Panc1 (cell line): ENCODE results near the gene ARL8A. TPM values are rescaled to one million over a fixed set of nuclear protein-coding genes. Genes with fewer than 3 reads are reported as not detected.
"Not testable (repeated sequence)": the region's sequence is repeated elsewhere in the genome, so short reads cannot be mapped to it uniquely, and the experiment has no call there.

Experiments
- ATAC-seq: fragments of 200-7000 bp; cut with Tn5 transposase; 2 replicates; pipeline ENCODE4 v1.9.1; 2020; ENCODE audit warnings: mild to moderate bottlenecking, moderate library complexity
- BruUV-seq: library from RNA; stranded (reverse); fragments of 400-500 nt; replicated peaks from 2 replicates; lab custom pipeline; 2021; lab: Mats Ljungman, UMichigan
- CTCF ChIA-PET: fragments of 300-600 bp; sonication (Branson Sonifier 250); formaldehyde crosslinking; loops from one replicate; lab custom pipeline; 2022; ENCODE audit warnings: antibody characterized with exemption; lab: Charles Lee
- POLR2A ChIA-PET: fragments of 300-600 bp; sonication (Branson Sonifier 250); formaldehyde crosslinking; loops from one replicate; lab custom pipeline; 2022; ENCODE audit warnings: antibody characterized with exemption; lab: Charles Lee
- DNase-seq: peaks from one replicate; pipeline ENCODE4 v3.0.0-alpha.2; 2010; ENCODE audit warnings: low read depth, low spot score
- H3K27ac ChIP-seq: 2 replicates; pipeline ENCODE4 v1.5.1; 2011; ENCODE audit warnings: mild to moderate bottlenecking, low read length, inconsistent platforms
- H3K27me3 ChIP-seq: fragments of 200-500 bp; sonication (Bioruptor generic); 2 replicates; pipeline ENCODE4 v1.6.0; 2014; ENCODE audit warnings: low read length, inconsistent platforms; ENCODE audit not compliant: control insufficient read depth, insufficient read depth
- H3K36me3 ChIP-seq: fragments of 200-500 bp; sonication (Bioruptor generic); 2 replicates; pipeline ENCODE4 v1.5.1; 2014; ENCODE audit warnings: inconsistent platforms, mild to moderate bottlenecking, low read length, moderate library complexity; ENCODE audit not compliant: control insufficient read depth, insufficient read depth
- H3K4me1 ChIP-seq: 2 replicates; pipeline ENCODE4 v1.5.1; 2011; ENCODE audit warnings: inconsistent platforms, mild to moderate bottlenecking, low read length, moderate library complexity; ENCODE audit not compliant: control insufficient read depth, insufficient read depth
- H3K4me3 ChIP-seq, 2 experiments: 2 replicates each; pipeline ENCODE4 v1.5.1; 2011 to 2012; ENCODE audit warnings: low read depth in 2 of 2, low read length in 2 of 2, mild to moderate bottlenecking in 2 of 2, inconsistent platforms in 1 of 2, moderate library complexity in 1 of 2
- H3K9me3 ChIP-seq: fragments of 200-500 bp; sonication (Bioruptor generic); 2 replicates; pipeline ENCODE4 v1.5.1; 2014; ENCODE audit warnings: low read depth, mild to moderate bottlenecking, inconsistent platforms, low read length, moderate library complexity; ENCODE audit not compliant: control insufficient read depth, insufficient read depth
- POLR2AphosphoS5 ChIP-seq: IDR thresholded peaks from 2 replicates; pipeline ENCODE4 v1.6.1; 2012; ENCODE audit warnings: mild to moderate bottlenecking, low read depth, low read length, moderate library complexity
- SIN3A ChIP-seq: IDR thresholded peaks from 2 replicates; pipeline ENCODE4 v1.6.1; 2012; ENCODE audit warnings: low read depth, mild to moderate bottlenecking, low read length, moderate library complexity, borderline replicate concordance; ENCODE audit not compliant: insufficient read depth
- TCF7L2 ChIP-seq: IDR thresholded peaks from 2 replicates; pipeline ENCODE4 v1.6.1; 2011; ENCODE audit warnings: mild to moderate bottlenecking, low read depth, low read length, inconsistent platforms
- in situ Hi-C: cut with HindIII; loops from 2 replicates; pipeline ENCODE4 v1.10.0; 2016; ENCODE audit warnings: low sequenced_read_pairs, low pct_unique_long_range_greater_than_20kb
- intact Hi-C: fragments of 100-400 bp; cut with micrococcal nuclease; formaldehyde crosslinking; loops from one replicate; pipeline ENCODE4 v1.10.0; 2022; ENCODE audit not compliant: unreplicated experiment
- total RNA-seq: library from RNA; stranded (reverse); gene quantifications from one replicate; pipeline ENCODE4 v1.2.1, GENCODE V29; 2021; ENCODE audit not compliant: unreplicated experiment
- TF ChIP-seq, protein P1 (sequence below), 2 experiments: IDR thresholded peaks; 2 replicates each; pipeline ENCODE4 v1.6.1; 2011 to 2012; ENCODE audit warnings: low read depth in 2 of 2, control low read depth in 1 of 2, low read length in 1 of 2, mild to moderate bottlenecking in 1 of 2, moderate library complexity in 1 of 2; ENCODE audit not compliant: insufficient read depth in 1 of 2
- TF ChIP-seq, protein P2 (sequence below): fragments of 450-650 bp; IDR thresholded peaks from 2 replicates; pipeline ENCODE4 v1.5.1; 2017; ENCODE audit warnings: mild to moderate bottlenecking

Gene ARL8A
- total RNA-seq, 1 experiment from 2014 or later, result 62.6 TPM

DNA sequence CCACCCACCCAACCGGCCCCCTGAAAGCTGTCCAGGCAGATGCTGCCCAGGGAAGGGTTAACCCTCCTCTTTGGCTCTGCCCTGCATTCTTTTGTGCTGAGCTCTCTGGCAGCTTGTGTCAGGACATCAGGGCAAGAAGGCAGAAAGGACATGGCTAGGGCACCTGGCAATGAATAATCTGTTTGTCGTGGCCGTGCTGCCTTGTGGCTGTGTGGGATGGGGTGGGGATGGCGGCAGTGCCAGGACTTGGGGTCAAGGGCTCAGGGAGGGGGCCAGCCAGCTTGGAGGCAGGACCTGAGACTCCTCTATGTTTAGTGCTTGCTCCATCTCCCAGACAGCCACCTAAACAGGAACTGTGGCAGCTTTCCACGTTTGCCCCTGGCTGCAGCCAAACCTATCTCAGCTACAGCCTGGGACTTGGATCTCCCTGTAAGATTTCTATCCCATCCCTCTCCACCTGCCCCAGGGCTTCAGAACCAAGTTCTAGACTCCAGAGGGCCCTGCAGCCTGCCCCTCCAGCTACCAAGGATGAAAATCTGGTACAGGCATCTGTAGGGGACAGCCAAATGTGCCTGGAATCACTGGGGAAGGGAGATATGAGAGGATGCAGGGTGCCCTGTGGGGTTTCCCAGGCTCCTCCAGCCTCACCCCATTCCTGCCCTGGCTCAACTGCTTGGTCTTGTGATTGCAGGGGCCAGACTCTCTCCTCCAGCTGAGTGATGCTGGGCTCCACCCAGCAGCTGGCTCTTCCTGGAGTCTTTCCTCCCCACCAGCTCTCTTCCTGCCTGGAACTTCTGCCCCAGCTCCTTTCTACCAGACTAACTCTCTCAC is 31.5 kb downstream of the ARL8A start:
- in situ Hi-C loops, result no loop called here
- ATAC-seq, result peak; percentile 62
- POLR2A ChIA-PET, result interaction anchor here (0.6 to 1.2 kb wide), 4 partner anchors 53 to 103 kb away, joined by 3 to 5 read pairs (median 4); partner anchors contain the start of gene ELF3

DNA sequence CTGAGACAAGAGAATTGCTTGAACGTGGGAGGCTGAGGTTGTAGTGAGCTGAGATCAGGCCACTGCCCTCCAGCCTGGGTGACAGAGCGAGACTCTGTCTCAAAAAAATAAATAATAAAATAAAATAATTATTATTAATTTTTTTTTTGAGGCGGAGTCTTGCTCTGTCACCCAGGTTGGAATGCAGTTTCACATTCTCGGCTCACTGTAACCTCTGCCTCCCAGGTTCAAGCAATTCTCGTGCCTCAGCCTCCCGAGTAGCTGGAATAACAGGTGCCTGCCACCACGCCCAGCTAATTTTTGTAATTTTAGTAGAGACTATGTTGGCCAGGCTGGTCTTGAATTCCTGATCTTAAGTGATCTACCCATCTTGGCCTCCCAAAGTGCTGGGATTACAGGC is 32.9 kb downstream of the ARL8A start:
- BruUV-seq, ATAC-seq, H3K4me3 ChIP-seq, H3K27me3 ChIP-seq, H3K36me3 ChIP-seq, H3K9me3 ChIP-seq, DNase-seq, POLR2A ChIA-PET, in situ Hi-C loops: not testable (repeated sequence)
- Histone ChIP-seq H3K27ac (0 out of 2 replicates have a peak overlapping the region, but pooled peaks have one; percentile 5), H3K4me1 (peaks cover 56% of the 10 kb centered on the region)
- intact Hi-C loops, result loop anchor here (10.0 kb wide), 1 partner anchor 237 kb away; no protein-coding TSS in a partner anchor
- CTCF ChIA-PET, result interaction anchor here (0.7 kb wide), 1 partner anchor 98 kb away, joined by 3 read pairs; no protein-coding TSS in a partner anchor

More for the DNA sequence above, 31.5 kb downstream of the ARL8A start:
- DNase-seq, result no peak
- no peaks in the 10 kb centered on the region for H3K36me3 ChIP-seq
- H3K27ac ChIP-seq, result peak overlapping the region; percentile 69
- no peaks in the 10 kb centered on the region for H3K9me3 ChIP-seq
- BruUV-seq, result no TSS peak
- H3K27me3 ChIP-seq, result no peaks in the 10 kb centered on the region
- intact Hi-C loops, result loop anchor here (10.0 kb wide), 1 partner anchor 238 kb away; no protein-coding TSS in a partner anchor
- no peak overlapping the region for H3K4me3 ChIP-seq
- H3K4me1 ChIP-seq, result peaks cover 41% of the 10 kb centered on the region
- CTCF ChIA-PET, result interaction anchor here (0.6 to 1.2 kb wide), 6 partner anchors 46 to 113 kb away, joined by 3 to 5 read pairs (median 4); no protein-coding TSS in a partner anchor
- no peak for TF ChIP-seq POLR2AphosphoS5
- TF ChIP-seq, protein P1, sequence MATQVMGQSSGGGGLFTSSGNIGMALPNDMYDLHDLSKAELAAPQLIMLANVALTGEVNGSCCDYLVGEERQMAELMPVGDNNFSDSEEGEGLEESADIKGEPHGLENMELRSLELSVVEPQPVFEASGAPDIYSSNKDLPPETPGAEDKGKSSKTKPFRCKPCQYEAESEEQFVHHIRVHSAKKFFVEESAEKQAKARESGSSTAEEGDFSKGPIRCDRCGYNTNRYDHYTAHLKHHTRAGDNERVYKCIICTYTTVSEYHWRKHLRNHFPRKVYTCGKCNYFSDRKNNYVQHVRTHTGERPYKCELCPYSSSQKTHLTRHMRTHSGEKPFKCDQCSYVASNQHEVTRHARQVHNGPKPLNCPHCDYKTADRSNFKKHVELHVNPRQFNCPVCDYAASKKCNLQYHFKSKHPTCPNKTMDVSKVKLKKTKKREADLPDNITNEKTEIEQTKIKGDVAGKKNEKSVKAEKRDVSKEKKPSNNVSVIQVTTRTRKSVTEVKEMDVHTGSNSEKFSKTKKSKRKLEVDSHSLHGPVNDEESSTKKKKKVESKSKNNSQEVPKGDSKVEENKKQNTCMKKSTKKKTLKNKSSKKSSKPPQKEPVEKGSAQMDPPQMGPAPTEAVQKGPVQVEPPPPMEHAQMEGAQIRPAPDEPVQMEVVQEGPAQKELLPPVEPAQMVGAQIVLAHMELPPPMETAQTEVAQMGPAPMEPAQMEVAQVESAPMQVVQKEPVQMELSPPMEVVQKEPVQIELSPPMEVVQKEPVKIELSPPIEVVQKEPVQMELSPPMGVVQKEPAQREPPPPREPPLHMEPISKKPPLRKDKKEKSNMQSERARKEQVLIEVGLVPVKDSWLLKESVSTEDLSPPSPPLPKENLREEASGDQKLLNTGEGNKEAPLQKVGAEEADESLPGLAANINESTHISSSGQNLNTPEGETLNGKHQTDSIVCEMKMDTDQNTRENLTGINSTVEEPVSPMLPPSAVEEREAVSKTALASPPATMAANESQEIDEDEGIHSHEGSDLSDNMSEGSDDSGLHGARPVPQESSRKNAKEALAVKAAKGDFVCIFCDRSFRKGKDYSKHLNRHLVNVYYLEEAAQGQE (IDR thresholded peaks at IDR 0.05; ENCODE audit: insufficient read depth in 1 of 2, low read depth in 2 of 2, low read length in 1 of 2), result no peak
- TF ChIP-seq, protein P2, sequence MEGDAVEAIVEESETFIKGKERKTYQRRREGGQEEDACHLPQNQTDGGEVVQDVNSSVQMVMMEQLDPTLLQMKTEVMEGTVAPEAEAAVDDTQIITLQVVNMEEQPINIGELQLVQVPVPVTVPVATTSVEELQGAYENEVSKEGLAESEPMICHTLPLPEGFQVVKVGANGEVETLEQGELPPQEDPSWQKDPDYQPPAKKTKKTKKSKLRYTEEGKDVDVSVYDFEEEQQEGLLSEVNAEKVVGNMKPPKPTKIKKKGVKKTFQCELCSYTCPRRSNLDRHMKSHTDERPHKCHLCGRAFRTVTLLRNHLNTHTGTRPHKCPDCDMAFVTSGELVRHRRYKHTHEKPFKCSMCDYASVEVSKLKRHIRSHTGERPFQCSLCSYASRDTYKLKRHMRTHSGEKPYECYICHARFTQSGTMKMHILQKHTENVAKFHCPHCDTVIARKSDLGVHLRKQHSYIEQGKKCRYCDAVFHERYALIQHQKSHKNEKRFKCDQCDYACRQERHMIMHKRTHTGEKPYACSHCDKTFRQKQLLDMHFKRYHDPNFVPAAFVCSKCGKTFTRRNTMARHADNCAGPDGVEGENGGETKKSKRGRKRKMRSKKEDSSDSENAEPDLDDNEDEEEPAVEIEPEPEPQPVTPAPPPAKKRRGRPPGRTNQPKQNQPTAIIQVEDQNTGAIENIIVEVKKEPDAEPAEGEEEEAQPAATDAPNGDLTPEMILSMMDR, result no peak
- no peak for TF ChIP-seq TCF7L2
- TF ChIP-seq SIN3A, result no peak
